ENCODE data around the gene INPP4A. TPM values are rescaled to one million over a fixed set of nuclear protein-coding genes. Genes with fewer than 3 reads are reported as not detected.

The INPP4A gene
- total and polyA plus RNA-seq, 8 donors = 4.0 to 13.4 (median 7.3) TPM

DNA sequence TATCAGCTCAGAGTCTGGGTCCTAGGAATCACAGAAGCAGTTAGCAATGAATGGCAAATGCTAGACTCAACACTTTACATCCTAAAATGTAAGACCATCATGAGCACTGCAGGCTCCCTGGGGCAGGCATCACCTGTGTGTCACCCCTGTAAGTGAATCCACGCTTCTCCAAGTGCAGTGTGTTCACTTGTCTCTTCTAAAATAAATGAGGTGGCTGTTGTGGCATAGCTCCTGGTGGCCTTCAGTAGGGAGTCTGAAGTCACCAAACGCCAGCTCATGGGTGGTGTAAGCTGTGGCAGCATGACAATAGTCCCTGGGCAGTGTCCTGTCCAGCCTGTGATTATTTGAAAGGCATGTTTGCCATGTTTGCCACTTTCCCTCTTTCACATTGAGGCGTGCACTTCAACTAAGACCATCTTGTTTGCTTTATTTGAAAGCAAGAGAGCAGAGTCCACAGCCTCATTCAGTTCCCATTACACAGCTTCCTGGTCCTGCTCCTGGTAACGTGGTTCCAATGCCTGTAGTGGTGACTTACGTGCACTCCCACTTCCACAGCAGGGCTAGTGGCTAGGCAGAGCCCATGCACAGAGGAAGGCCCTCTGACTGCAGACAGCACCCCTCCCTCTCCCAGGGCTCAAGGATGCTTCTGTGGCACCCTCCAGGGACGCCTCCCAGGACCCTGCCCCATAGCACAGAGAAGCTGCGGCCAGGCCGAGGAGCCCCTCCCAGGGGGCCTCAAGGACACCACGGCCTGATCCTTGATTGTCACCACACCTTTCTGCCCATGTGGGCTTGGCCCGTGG is 139.4 kb downstream of the INPP4A start:
- no peak overlapping the region for H3K27ac ChIP-seq
- no peak for DNase-seq

DNA sequence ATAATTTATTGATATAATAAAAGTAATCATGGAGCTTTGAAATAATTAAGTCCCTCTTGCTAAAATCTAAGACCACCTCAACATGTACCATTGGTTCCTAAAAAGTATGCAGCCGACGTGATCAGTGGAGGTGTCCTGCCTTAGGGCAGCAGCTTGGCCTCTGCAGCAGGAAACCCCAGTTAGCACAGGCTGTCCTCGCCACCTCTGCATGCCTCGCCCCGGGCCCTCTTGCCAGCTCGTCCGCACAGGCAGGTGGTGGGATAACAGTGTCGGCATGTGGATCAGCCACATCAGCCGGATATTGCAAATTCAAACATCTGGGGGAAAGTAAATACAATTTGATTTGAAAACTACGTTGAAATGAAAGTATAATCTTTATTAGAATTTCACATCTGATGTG is 140.7 kb downstream of the INPP4A start:
- no peak overlapping the region for H3K4me3 ChIP-seq
- no peak for ATAC-seq
- no peaks in the 10 kb centered on the region for H3K27me3 ChIP-seq
- no peak for FAIRE-seq
- no peaks in the 10 kb centered on the region for H3K4me1 ChIP-seq
- 90 to 92% methylated on average over 10 of the region's 10 CpGs for WGBS, 2 donors
- H3K9me3 ChIP-seq = no peaks in the 10 kb centered on the region
- intact Hi-C loops (cut with DNase I) = no loop called here
- no peak overlapping the region for H3K27ac ChIP-seq
- H3K36me3 ChIP-seq = peaks cover 0 to 10% (median 0%) of the 10 kb centered on the region in 3 donors
- DNase-seq = no peak
- TF ChIP-seq, protein P1, sequence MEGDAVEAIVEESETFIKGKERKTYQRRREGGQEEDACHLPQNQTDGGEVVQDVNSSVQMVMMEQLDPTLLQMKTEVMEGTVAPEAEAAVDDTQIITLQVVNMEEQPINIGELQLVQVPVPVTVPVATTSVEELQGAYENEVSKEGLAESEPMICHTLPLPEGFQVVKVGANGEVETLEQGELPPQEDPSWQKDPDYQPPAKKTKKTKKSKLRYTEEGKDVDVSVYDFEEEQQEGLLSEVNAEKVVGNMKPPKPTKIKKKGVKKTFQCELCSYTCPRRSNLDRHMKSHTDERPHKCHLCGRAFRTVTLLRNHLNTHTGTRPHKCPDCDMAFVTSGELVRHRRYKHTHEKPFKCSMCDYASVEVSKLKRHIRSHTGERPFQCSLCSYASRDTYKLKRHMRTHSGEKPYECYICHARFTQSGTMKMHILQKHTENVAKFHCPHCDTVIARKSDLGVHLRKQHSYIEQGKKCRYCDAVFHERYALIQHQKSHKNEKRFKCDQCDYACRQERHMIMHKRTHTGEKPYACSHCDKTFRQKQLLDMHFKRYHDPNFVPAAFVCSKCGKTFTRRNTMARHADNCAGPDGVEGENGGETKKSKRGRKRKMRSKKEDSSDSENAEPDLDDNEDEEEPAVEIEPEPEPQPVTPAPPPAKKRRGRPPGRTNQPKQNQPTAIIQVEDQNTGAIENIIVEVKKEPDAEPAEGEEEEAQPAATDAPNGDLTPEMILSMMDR (IDR thresholded peaks at IDR 0.05) = no peak

More for the DNA sequence above, 139.4 kb downstream of the INPP4A start:
- TF ChIP-seq, protein P1 (IDR thresholded peaks at IDR 0.05) = no peak
- Histone ChIP-seq H3K4me3 (no peak overlapping the region), H3K4me1 (no peaks in the 10 kb centered on the region), H3K36me3 (peaks cover 0 to 10% (median 0%) of the 10 kb centered on the region in 3 donors), H3K9me3 (no peaks in the 10 kb centered on the region), H3K27me3 (no peaks in the 10 kb centered on the region)
- WGBS, 2 donors = 83 to 87% methylated on average over 10 of the region's 10 CpGs
- intact Hi-C loops (cut with DNase I) = no loop called here
- no peak for FAIRE-seq
- ATAC-seq = peak in 2 of 4 donors; percentile 60 to 81

DNA sequence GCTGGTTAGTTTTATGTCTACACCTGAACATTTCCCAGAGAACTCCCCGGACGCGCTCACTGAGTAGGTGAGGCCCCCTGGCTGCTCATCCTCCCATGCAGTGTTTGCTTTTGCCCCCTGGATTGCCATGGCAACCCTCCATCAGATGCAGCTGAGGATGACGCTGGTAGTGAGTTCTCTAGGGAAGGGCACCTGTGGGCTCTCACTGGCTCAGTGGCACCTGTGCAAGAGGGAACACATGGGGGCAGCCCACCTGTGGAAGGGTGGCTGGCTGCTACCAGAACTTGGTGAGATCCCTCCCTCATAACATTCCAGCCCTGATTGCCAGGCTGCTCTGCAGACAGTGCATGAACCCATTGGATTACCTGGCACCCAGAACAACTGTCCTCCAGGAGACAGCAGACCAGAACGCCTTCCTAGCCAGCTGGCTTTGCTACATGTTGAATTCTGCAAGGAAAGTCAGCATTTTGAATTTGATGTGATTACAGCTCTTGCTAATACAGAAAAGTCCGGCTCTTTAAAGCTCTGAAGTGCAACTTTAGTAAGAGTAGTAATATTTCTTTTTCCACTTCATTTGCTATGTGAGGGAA is 142.0 kb downstream of the INPP4A start:
- Histone ChIP-seq H3K4me1 (no peaks in the 10 kb centered on the region), H3K9me3 (no peaks in the 10 kb centered on the region), H3K27me3 (no peaks in the 10 kb centered on the region), H3K36me3 (peaks cover 0 to 10% (median 0%) of the 10 kb centered on the region in 3 donors), H3K4me3 (no peak overlapping the region), H3K27ac (no peak overlapping the region)
- DNase-seq = no peak
- WGBS, 2 donors = 90 to 94% methylated on average over 6 of the region's 6 CpGs
- TF ChIP-seq, protein P1 (IDR thresholded peaks at IDR 0.05) = no peak
- intact Hi-C loops (cut with DNase I) = no loop called here
- no peak for FAIRE-seq
- no peak for ATAC-seq

DNA sequence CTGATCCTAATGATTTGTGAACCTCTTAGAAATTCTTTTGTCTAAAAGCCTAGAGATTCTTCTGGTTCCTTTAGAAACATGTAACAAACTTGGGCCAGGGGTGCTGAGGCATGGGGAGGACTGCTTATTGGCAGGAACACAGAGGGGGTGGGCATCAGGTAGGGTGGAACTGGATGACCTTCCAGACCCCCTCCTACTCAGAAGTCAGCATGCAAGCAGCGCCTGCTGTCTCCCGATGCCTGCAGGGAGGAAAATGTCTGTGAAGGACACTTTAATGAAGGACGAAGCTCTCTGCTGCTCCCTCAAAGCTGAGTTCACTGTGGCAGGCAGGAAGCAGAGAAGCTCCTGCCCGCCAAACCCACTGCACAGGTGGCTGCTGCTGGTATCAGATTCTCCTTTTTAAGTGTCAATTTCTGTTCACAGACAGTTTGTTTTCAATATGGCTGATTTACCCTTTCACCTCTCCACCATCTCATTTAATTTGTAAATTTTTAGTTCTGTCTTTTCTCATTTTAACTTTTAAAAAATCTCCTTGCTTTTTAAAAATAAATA is 144.3 kb downstream of the INPP4A start:
- no peak for FAIRE-seq
- peaks cover 0 to 2% (median 0%) of the 10 kb centered on the region in 3 donors for H3K36me3 ChIP-seq
- no peaks in the 10 kb centered on the region for H3K4me1 ChIP-seq
- H3K9me3 ChIP-seq = no peaks in the 10 kb centered on the region
- no peak for ATAC-seq
- no peak for DNase-seq
- WGBS, 2 donors = 82 to 86% methylated on average over 4 of the region's 4 CpGs
- TF ChIP-seq, protein P1 (IDR thresholded peaks at IDR 0.05) = no peak
- H3K27ac ChIP-seq = no peak overlapping the region
- H3K4me3 ChIP-seq = no peak overlapping the region
- intact Hi-C loops (cut with DNase I) = no loop called here
- H3K27me3 ChIP-seq = no peaks in the 10 kb centered on the region

Data from pancreas (tissue), 10 donors.